ENCODE measurements around the gene KCNJ5. TPM values are rescaled to one million over a fixed set of nuclear protein-coding genes. Genes with fewer than 3 reads are reported as not detected.

Gene KCNJ5
- total and polyA plus RNA-seq, 2 experiments from 2014 or later, result not detected

GRCh38 chr11:128911239-128911638 lies 20.1 kb downstream of the KCNJ5 start:
- Mint-ChIP-seq H3K9me3 (peaks cover 10% of the 10 kb centered on the region), H3K4me3 (no peak overlapping the region), H3K36me3 (ENCODE audit: low read depth) (no peaks in the 10 kb centered on the region; the same call in 2 of the 3 replicates), H3K4me1 (no peaks in the 10 kb centered on the region; the same call in 2 of the 3 replicates), H3K27ac (no peak overlapping the region), H3K27me3 (ENCODE audit: insufficient read depth, low read depth, poor library complexity) (peaks cover 24% of the 10 kb centered on the region)
- no peak overlapping the region for H3K4me3 ChIP-seq
- H3K27ac ChIP-seq (ENCODE audit: low read depth), result no peak overlapping the region
- no peak overlapping the region for H3K4me2 ChIP-seq
- no peaks in the 10 kb centered on the region for H3K4me1 ChIP-seq (ENCODE audit: insufficient read depth)
- ATAC-seq (no peak), DNase-seq (ENCODE audit: low spot score) (no peak)
- H3F3A ChIP-seq (replicated peaks; ENCODE audit: low read depth), result no peaks in the 10 kb centered on the region
- H3K9me2 ChIP-seq (ENCODE audit: insufficient read depth), result no peaks in the 10 kb centered on the region
- no peaks in the 10 kb centered on the region for H4K20me1 ChIP-seq (replicated peaks; ENCODE audit: insufficient read depth)
- H3K36me3 ChIP-seq (ENCODE audit: insufficient read depth), result no peaks in the 10 kb centered on the region
- H3K79me2 ChIP-seq (replicated peaks; ENCODE audit: insufficient read depth), result no peaks in the 10 kb centered on the region
- TF ChIP-seq JUNB (IDR thresholded peaks at IDR 0.05; ENCODE audit: unreplicated experiment) (no peak), STAT1 (IDR thresholded peaks at IDR 0.05; ENCODE audit: unreplicated experiment) (no peak), EZH2 (IDR thresholded peaks at IDR 0.05; ENCODE audit: low read depth, unreplicated experiment) (no peak), POLR2AphosphoS5 (IDR thresholded peaks at IDR 0.05; ENCODE audit: low read depth) (no peak), CTCF (conservative IDR thresholded peaks at IDR 0.05; ENCODE audit: low read depth in 2 of 2) (no peak), ZNF331 (CRISPR knock-in tag; IDR thresholded peaks at IDR 0.05; ENCODE audit: low read depth) (no peak), CREB1 (CRISPR knock-in tag; IDR thresholded peaks at IDR 0.05; ENCODE audit: low read depth) (no peak), EZH2phosphoT487 (IDR thresholded peaks at IDR 0.05; ENCODE audit: unreplicated experiment) (no peak)
- TF ChIP-seq, protein P1, sequence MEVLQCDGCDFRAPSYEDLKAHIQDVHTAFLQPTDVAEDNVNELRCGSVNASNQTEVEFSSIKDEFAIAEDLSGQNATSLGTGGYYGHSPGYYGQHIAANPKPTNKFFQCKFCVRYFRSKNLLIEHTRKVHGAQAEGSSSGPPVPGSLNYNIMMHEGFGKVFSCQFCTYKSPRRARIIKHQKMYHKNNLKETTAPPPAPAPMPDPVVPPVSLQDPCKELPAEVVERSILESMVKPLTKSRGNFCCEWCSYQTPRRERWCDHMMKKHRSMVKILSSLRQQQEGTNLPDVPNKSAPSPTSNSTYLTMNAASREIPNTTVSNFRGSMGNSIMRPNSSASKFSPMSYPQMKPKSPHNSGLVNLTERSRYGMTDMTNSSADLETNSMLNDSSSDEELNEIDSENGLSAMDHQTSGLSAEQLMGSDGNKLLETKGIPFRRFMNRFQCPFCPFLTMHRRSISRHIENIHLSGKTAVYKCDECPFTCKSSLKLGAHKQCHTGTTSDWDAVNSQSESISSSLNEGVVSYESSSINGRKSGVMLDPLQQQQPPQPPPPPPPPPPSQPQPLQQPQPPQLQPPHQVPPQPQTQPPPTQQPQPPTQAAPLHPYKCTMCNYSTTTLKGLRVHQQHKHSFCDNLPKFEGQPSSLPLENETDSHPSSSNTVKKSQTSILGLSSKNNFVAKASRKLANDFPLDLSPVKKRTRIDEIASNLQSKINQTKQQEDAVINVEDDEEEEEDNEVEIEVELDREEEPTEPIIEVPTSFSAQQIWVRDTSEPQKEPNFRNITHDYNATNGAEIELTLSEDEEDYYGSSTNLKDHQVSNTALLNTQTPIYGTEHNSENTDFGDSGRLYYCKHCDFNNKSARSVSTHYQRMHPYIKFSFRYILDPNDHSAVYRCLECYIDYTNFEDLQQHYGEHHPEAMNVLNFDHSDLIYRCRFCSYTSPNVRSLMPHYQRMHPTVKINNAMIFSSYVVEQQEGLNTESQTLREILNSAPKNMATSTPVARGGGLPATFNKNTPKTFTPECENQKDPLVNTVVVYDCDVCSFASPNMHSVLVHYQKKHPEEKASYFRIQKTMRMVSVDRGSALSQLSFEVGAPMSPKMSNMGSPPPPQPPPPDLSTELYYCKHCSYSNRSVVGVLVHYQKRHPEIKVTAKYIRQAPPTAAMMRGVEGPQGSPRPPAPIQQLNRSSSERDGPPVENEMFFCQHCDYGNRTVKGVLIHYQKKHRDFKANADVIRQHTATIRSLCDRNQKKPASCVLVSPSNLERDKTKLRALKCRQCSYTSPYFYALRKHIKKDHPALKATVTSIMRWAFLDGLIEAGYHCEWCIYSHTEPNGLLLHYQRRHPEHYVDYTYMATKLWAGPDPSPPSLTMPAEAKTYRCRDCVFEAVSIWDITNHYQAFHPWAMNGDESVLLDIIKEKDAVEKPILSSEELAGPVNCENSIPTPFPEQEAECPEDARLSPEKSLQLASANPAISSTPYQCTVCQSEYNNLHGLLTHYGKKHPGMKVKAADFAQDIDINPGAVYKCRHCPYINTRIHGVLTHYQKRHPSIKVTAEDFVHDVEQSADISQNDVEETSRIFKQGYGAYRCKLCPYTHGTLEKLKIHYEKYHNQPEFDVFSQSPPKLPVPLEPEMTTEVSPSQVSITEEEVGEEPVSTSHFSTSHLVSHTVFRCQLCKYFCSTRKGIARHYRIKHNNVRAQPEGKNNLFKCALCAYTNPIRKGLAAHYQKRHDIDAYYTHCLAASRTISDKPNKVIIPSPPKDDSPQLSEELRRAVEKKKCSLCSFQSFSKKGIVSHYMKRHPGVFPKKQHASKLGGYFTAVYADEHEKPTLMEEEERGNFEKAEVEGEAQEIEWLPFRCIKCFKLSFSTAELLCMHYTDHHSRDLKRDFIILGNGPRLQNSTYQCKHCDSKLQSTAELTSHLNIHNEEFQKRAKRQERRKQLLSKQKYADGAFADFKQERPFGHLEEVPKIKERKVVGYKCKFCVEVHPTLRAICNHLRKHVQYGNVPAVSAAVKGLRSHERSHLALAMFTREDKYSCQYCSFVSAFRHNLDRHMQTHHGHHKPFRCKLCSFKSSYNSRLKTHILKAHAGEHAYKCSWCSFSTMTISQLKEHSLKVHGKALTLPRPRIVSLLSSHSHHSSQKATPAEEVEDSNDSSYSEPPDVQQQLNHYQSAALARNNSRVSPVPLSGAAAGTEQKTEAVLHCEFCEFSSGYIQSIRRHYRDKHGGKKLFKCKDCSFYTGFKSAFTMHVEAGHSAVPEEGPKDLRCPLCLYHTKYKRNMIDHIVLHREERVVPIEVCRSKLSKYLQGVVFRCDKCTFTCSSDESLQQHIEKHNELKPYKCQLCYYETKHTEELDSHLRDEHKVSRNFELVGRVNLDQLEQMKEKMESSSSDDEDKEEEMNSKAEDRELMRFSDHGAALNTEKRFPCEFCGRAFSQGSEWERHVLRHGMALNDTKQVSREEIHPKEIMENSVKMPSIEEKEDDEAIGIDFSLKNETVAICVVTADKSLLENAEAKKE (CRISPR knock-in tag; IDR thresholded peaks at IDR 0.05), result no peak
- TF ChIP-seq, protein P2, sequence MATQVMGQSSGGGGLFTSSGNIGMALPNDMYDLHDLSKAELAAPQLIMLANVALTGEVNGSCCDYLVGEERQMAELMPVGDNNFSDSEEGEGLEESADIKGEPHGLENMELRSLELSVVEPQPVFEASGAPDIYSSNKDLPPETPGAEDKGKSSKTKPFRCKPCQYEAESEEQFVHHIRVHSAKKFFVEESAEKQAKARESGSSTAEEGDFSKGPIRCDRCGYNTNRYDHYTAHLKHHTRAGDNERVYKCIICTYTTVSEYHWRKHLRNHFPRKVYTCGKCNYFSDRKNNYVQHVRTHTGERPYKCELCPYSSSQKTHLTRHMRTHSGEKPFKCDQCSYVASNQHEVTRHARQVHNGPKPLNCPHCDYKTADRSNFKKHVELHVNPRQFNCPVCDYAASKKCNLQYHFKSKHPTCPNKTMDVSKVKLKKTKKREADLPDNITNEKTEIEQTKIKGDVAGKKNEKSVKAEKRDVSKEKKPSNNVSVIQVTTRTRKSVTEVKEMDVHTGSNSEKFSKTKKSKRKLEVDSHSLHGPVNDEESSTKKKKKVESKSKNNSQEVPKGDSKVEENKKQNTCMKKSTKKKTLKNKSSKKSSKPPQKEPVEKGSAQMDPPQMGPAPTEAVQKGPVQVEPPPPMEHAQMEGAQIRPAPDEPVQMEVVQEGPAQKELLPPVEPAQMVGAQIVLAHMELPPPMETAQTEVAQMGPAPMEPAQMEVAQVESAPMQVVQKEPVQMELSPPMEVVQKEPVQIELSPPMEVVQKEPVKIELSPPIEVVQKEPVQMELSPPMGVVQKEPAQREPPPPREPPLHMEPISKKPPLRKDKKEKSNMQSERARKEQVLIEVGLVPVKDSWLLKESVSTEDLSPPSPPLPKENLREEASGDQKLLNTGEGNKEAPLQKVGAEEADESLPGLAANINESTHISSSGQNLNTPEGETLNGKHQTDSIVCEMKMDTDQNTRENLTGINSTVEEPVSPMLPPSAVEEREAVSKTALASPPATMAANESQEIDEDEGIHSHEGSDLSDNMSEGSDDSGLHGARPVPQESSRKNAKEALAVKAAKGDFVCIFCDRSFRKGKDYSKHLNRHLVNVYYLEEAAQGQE (IDR thresholded peaks at IDR 0.05; ENCODE audit: unreplicated experiment), result no peak
- TF ChIP-seq, protein P3, sequence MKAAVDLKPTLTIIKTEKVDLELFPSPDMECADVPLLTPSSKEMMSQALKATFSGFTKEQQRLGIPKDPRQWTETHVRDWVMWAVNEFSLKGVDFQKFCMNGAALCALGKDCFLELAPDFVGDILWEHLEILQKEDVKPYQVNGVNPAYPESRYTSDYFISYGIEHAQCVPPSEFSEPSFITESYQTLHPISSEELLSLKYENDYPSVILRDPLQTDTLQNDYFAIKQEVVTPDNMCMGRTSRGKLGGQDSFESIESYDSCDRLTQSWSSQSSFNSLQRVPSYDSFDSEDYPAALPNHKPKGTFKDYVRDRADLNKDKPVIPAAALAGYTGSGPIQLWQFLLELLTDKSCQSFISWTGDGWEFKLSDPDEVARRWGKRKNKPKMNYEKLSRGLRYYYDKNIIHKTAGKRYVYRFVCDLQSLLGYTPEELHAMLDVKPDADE (IDR thresholded peaks at IDR 0.05), result no peak
- H2AFZ ChIP-seq, result no peak overlapping the region
- peaks cover 26% of the 10 kb centered on the region for H3K27me3 ChIP-seq (ENCODE audit: insufficient read depth)

Data from GM23338 (cell line).